ENCODE results near the gene IL1RAP.

- no peak for TF ChIP-seq CTCF (IDR thresholded peaks at IDR 0.05)
- TF ChIP-seq POLR2A (IDR thresholded peaks at IDR 0.05), result no peak
Measured at GRCh38 chr3:190492129-190492528, 21.8 kb upstream of the IL1RAP start.
